B cell (primary cell): Measurements from ENCODE around the gene ADRB2. TPM values are rescaled to one million over a fixed set of nuclear protein-coding genes. Genes with fewer than 3 reads are reported as not detected.

ENCODE experiments used
- ATAC-seq: fragments of 200-7000 bp; cut with Tn5 transposase; one replicate; pipeline ENCODE4 v1.10.0; 2021; ENCODE audit warnings: low read depth, mild to moderate bottlenecking, moderate number of reproducible peaks, moderate library complexity
- CTCF ChIA-PET: fragments of 350-600 bp; sonication (Branson Sonifier 250); formaldehyde crosslinking; loops from one replicate; lab custom pipeline; 2021; ENCODE audit warnings: antibody characterized with exemption, inconsistent platforms; lab: Charles Lee
- POLR2A ChIA-PET: fragments of 350-600 bp; sonication (Branson Sonifier 250); formaldehyde crosslinking; loops from one replicate; lab custom pipeline; 2021; ENCODE audit warnings: antibody characterized with exemption; lab: Charles Lee
- DNase-seq: peaks from one replicate; pipeline ENCODE4 v3.0.0; 2013
- H2AFZ ChIP-seq: 2 replicates; pipeline ENCODE4 v1.6.1; 2012; ENCODE audit warnings: mild to moderate bottlenecking, low read depth, low read length; ENCODE audit not compliant: insufficient read depth, poor library complexity, severe bottlenecking
- H3K27ac ChIP-seq, 2 donors: 1 replicate in 1 of 2; 2 replicates in 1 of 2; pipeline ENCODE4 v1.5.1; 2012 to 2013; ENCODE audit warnings: low read length in 2 of 2, mild to moderate bottlenecking in 2 of 2, moderate library complexity in 1 of 2
- H3K27me3 ChIP-seq, 4 experiments: fragments of 200-600 bp in 1 of 4; sonication (generic) in 1 of 4; replicated peaks in 1 of 4; 1 replicate in 2 of 4; 2 replicates in 2 of 4; pipeline versions ENCODE4 v1.6.1 to v1.7.0; 2013 to 2016; ENCODE audit warnings: low read length in 3 of 4, mild to moderate bottlenecking in 2 of 4, mixed read lengths in 1 of 4, moderate library complexity in 1 of 4; ENCODE audit not compliant: insufficient read depth in 4 of 4, control insufficient read depth in 3 of 4; ENCODE audit errors: control extremely low read depth in 1 of 4
- H3K36me3 ChIP-seq, 2 experiments: replicated peaks in 1 of 2; 1 replicate in 1 of 2; 2 replicates in 1 of 2; pipeline versions ENCODE4 v1.6.1 to v1.7.1; 2013; ENCODE audit warnings: low read length in 1 of 2; ENCODE audit not compliant: insufficient read depth in 2 of 2, control insufficient read depth in 1 of 2; ENCODE audit errors: control extremely low read depth in 1 of 2, extremely low read depth in 1 of 2
- H3K4me1 ChIP-seq, 2 donors: fragments of 200-600 bp in 1 of 2; sonication (generic) in 1 of 2; 1 replicate in 1 of 2; 2 replicates in 1 of 2; pipeline versions ENCODE4 v1.5.1 to v1.6.1; 2013 to 2017; ENCODE audit warnings: low read length in 2 of 2; ENCODE audit not compliant: control insufficient read depth in 2 of 2, insufficient read depth in 2 of 2
- H3K4me2 ChIP-seq: replicated peaks from 2 replicates; pipeline ENCODE3; 2012; ENCODE audit warnings: mild to moderate bottlenecking, low read depth, low read length; ENCODE audit not compliant: poor library complexity, severe bottlenecking
- H3K4me3 ChIP-seq, 5 experiments: fragments of 200-600 bp in 1 of 5; sonication (generic) in 1 of 5; 1 replicate in 3 of 5; 2 replicates in 2 of 5; pipeline versions ENCODE4 v1.5.1 to v1.7.0; 2011 to 2016; ENCODE audit warnings: low read length in 4 of 5, mild to moderate bottlenecking in 4 of 5, low read depth in 2 of 5, control low read depth in 1 of 5, moderate library complexity in 1 of 5; ENCODE audit not compliant: insufficient read depth in 1 of 5; ENCODE audit errors: control extremely low read depth in 1 of 5, extremely low read depth in 1 of 5
- H3K79me2 ChIP-seq: fragments of 200-600 bp; sonication (generic); one replicate; pipeline ENCODE4 v1.6.0; 2016; ENCODE audit warnings: low read length; ENCODE audit not compliant: control insufficient read depth, insufficient read depth
- H3K9ac ChIP-seq: fragments of 200-600 bp; sonication (generic); 2 replicates; pipeline ENCODE4 v1.6.1; 2017; ENCODE audit warnings: mild to moderate bottlenecking, low read length, moderate library complexity
- H3K9me3 ChIP-seq, 3 donors: one replicate each; pipeline versions ENCODE4 v1.6.1 to v1.7.1; 2013; ENCODE audit warnings: low read length in 2 of 3; ENCODE audit not compliant: control insufficient read depth in 2 of 3, insufficient read depth in 1 of 3; ENCODE audit errors: control extremely low read depth in 1 of 3
- H4K20me1 ChIP-seq: 2 replicates; pipeline ENCODE4 v1.6.0; 2012; ENCODE audit warnings: mild to moderate bottlenecking, low read length; ENCODE audit not compliant: insufficient read depth, control insufficient read depth, poor library complexity, severe bottlenecking
- H3K27ac Mint-ChIP-seq: one replicate; pipeline ENCODE4 v1.8.0; 2021; ENCODE audit warnings: mixed read lengths
- H3K27me3 Mint-ChIP-seq: one replicate; pipeline ENCODE4 v1.8.0; 2021; ENCODE audit warnings: mixed read lengths
- H3K4me1 Mint-ChIP-seq: one replicate; pipeline ENCODE4 v1.8.0; 2021; ENCODE audit warnings: mixed read lengths
- H3K4me3 Mint-ChIP-seq: one replicate; pipeline ENCODE4 v1.8.0; 2021; ENCODE audit warnings: mixed read lengths
- H3K9me3 Mint-ChIP-seq: one replicate; pipeline ENCODE4 v1.8.0; 2022; ENCODE audit warnings: mixed read lengths; ENCODE audit not compliant: insufficient read depth
- CTCF ChIP-seq: fragments of 200-600 bp; IDR thresholded peaks from one replicate; pipeline ENCODE4 v1.8.0; 2022; ENCODE audit warnings: antibody characterized with exemption, mild to moderate bottlenecking
- EZH2 ChIP-seq: IDR thresholded peaks from 2 replicates; pipeline ENCODE4 v1.6.1; 2012; ENCODE audit warnings: borderline replicate concordance, low read depth, mild to moderate bottlenecking, moderate library complexity, low read length; ENCODE audit not compliant: insufficient read depth, poor library complexity, severe bottlenecking
- WGBS: methylation state at CpG from one replicate; pipeline ENCODE4 v1.1.5; 2013; ENCODE audit warnings: missing lambda C conversion rate; ENCODE audit not compliant: insufficient coverage; 5-methylcytosine and 5-hydroxymethylcytosine counted together
- intact Hi-C: fragments of 100-400 bp; cut with micrococcal nuclease; formaldehyde crosslinking; loops from one replicate; pipeline ENCODE4 v1.10.0; 2022
- polyA plus RNA-seq: library from polyadenylated mRNA; depleted of rRNA; stranded (reverse); fragments of >200 nt; gene quantifications from 2 replicates; pipeline ENCODE4 v1.2.3, GENCODE V29; 2012
- total RNA-seq, 2 donors: library from RNA; stranded (reverse); fragments of 120-200 nt in 1 of 2; gene quantifications; 1 replicate in 1 of 2; 2 replicates in 1 of 2; pipeline versions ENCODE4 v1.2.3 to v1.2.4, GENCODE V29; 2013 to 2022

ADRB2 gene
- total and polyA plus RNA-seq, 2 donors (not counting 1 experiment from before 2014, with no cell fraction given) = 6.0 to 12.4 TPM

- Histone ChIP-seq H3K27me3 (no peaks in the 10 kb centered on the region), H4K20me1 (no peaks in the 10 kb centered on the region), H3K4me3 (no peak overlapping the region), H3K79me2 (no peaks in the 10 kb centered on the region), H3K4me1 (peaks cover 3 to 28% of the 10 kb centered on the region in 2 donors), H3K9me3 (no peaks in the 10 kb centered on the region), H3K4me2 (no peak overlapping the region), H3K36me3 (no peaks in the 10 kb centered on the region), H3K27ac (no peak overlapping the region), H3K9ac (no peak overlapping the region), H2AFZ (no peak overlapping the region)
- H3K27ac Mint-ChIP-seq = no peak overlapping the region
- intact Hi-C loops = no loop called here
- ChIA-PET CTCF (no interaction called here), POLR2A (no interaction called here)
- ATAC-seq (no peak), DNase-seq (no peak)
- WGBS = 75% methylated on average over 1 of the region's 2 CpGs
- H3K9me3 Mint-ChIP-seq = no peaks in the 10 kb centered on the region
- no peak overlapping the region for H3K4me3 Mint-ChIP-seq
- no peaks in the 10 kb centered on the region for H3K27me3 Mint-ChIP-seq
- TF ChIP-seq CTCF = no peak
- TF ChIP-seq EZH2 = no peak
- H3K4me1 Mint-ChIP-seq = peaks cover 23% of the 10 kb centered on the region
Measured at GRCh38 chr5:148856009-148856367, 29.6 kb downstream of the ADRB2 start.

GRCh38 chr5:148856424-148856823 is 30.0 kb downstream of the ADRB2 start:
- Histone ChIP-seq H3K4me2 (no peak overlapping the region), H2AFZ (no peak overlapping the region), H3K4me1 (peaks cover 3 to 28% of the 10 kb centered on the region in 2 donors), H3K27me3 (no peaks in the 10 kb centered on the region), H3K4me3 (no peak overlapping the region), H4K20me1 (no peaks in the 10 kb centered on the region), H3K27ac (no peak overlapping the region), H3K9me3 (no peaks in the 10 kb centered on the region), H3K9ac (no peak overlapping the region), H3K79me2 (no peaks in the 10 kb centered on the region), H3K36me3 (no peaks in the 10 kb centered on the region)
- no peaks in the 10 kb centered on the region for H3K9me3 Mint-ChIP-seq
- DNase-seq (no peak), ATAC-seq (no peak)
- WGBS = 92% methylated on average over 1 of the region's 1 CpG
- CTCF ChIA-PET = no interaction called here
- no peak overlapping the region for H3K27ac Mint-ChIP-seq
- TF ChIP-seq CTCF (no peak), EZH2 (no peak)
- no peak overlapping the region for H3K4me3 Mint-ChIP-seq
- H3K27me3 Mint-ChIP-seq = no peaks in the 10 kb centered on the region
- POLR2A ChIA-PET = no interaction called here
- intact Hi-C loops = no loop called here
- peaks cover 23% of the 10 kb centered on the region for H3K4me1 Mint-ChIP-seq
